ENCODE data around the gene RNF220.
"Not testable (repeated sequence)": the region's sequence is repeated elsewhere in the genome, so short reads cannot be mapped to it uniquely, and the experiment has no call there.

RNF220 gene

DNA sequence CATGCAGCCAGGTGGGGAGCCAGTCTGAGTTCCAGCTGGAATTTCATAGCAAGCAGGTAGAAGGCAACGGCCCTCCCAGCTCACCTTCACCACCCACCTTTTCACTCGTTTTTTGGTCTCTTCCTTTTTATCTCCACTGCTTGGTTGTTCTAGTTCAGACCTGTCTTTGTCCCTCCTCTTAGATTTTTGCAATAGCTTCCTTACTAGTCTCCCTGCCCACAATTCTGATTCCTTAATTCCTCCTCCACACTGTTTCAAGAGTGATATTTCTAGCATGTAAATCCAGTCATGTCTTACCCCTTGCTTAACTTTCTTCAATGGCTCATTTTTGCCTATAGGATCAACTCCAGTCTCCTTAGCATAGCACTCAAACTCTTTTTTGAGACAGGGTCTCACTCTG is 149.7 kb downstream of the RNF220 start:
- no peak overlapping the region for H3K4me3 ChIP-seq (replicated peaks; ENCODE audit: low read depth, low read length)
- no peak for DNase-seq (ENCODE audit: extremely low read depth, low read depth)
- TF ChIP-seq, protein P1, sequence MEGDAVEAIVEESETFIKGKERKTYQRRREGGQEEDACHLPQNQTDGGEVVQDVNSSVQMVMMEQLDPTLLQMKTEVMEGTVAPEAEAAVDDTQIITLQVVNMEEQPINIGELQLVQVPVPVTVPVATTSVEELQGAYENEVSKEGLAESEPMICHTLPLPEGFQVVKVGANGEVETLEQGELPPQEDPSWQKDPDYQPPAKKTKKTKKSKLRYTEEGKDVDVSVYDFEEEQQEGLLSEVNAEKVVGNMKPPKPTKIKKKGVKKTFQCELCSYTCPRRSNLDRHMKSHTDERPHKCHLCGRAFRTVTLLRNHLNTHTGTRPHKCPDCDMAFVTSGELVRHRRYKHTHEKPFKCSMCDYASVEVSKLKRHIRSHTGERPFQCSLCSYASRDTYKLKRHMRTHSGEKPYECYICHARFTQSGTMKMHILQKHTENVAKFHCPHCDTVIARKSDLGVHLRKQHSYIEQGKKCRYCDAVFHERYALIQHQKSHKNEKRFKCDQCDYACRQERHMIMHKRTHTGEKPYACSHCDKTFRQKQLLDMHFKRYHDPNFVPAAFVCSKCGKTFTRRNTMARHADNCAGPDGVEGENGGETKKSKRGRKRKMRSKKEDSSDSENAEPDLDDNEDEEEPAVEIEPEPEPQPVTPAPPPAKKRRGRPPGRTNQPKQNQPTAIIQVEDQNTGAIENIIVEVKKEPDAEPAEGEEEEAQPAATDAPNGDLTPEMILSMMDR (IDR thresholded peaks at IDR 0.05; ENCODE audit: low read depth, low read length, missing control alignments) = no peak

DNA sequence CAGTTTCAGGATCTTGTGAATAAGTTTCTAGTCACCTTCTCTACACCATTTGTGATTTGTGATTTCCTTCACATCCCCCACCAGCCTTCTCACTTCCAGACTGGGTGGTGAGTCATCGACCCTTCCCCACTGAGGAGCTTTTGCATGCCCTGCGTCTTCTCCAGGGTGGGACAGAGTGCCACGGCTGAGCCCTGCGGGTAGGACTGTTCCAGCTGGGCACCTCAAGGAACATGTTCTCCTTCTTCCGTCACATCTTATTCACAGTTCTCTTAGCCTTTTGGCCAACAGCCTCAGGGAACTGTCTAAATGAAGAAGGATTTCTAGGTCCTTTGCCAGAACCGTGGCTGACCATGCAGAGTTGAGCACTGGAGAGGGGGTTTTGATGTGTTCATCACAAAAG is 152.7 kb downstream of the RNF220 start:
- TF ChIP-seq, protein P1 (IDR thresholded peaks at IDR 0.05; ENCODE audit: low read depth, low read length, missing control alignments) = no peak
- no peak overlapping the region for H3K4me3 ChIP-seq (replicated peaks; ENCODE audit: low read depth, low read length)
- DNase-seq (ENCODE audit: extremely low read depth, low read depth) = no peak

DNA sequence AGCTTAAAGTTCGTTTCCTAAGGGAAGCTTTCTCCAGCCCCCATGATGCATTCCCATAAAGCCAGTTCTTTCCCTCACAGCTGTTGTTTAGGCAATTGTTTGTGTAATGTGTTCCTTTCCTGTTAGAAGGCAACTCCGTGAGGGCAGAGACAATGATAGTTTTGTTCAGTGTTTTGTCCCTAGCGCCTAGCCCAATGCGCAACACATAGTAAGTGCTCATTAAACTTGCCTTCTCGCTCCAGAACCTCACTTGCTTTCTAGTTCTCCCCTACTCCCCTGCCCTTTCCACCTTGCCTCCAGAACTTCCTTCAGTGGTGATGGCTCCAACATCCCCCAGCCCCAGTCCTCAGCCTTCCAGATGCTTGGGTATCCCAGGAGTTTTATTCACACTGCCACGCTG is 153.8 kb downstream of the RNF220 start:
- no peak overlapping the region for H3K4me3 ChIP-seq (replicated peaks; ENCODE audit: low read depth, low read length)
- no peak for DNase-seq (ENCODE audit: extremely low read depth, low read depth)
- TF ChIP-seq, protein P1 (IDR thresholded peaks at IDR 0.05; ENCODE audit: low read depth, low read length, missing control alignments) = no peak

DNA sequence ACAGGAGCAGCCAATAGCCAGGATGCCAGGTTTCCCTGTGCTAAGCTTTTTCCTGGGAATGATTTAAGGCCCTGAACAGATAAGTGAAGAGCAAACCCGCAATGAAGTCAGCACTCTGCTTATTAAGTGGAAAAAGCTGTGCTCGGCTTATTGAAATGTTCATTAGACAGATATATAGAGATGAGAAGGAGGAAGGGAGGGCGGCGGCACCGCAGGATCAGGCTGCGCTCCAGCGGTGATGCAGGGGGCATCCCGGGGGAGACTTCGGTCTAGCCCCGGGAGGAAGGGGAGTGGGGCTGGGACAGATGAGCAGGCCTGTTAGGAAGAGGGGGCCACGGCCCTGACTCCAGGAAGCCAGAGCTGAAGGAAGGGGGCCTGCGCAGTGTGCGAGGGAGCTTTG is 154.3 kb downstream of the RNF220 start:
- no peak overlapping the region for H3K4me3 ChIP-seq (replicated peaks; ENCODE audit: low read depth, low read length)
- TF ChIP-seq, protein P1 (IDR thresholded peaks at IDR 0.05; ENCODE audit: low read depth, low read length, missing control alignments) = no peak
- DNase-seq (ENCODE audit: extremely low read depth, low read depth) = no peak

DNA sequence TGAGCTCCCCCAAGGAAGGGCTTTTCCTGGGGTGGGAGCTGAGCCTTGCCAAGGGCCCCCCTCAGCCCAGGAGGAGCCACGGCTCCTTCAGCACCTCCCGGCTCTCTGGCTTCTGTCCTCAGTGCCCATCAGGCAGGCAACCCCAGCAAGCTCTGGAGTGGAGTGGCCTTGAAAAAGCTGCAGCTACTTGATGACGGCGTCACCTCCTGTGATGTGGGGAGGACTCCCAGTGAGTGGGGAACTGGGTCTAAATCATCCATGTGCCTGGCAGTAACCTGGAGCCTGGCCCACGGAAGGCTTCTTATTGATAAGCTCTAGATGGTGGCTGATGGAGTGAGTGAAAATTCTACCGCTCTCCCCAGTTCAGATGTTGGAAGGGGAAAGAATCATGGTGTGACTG is 154.9 kb downstream of the RNF220 start:
- no peak for DNase-seq (ENCODE audit: extremely low read depth, low read depth)
- H3K4me3 ChIP-seq (replicated peaks; ENCODE audit: low read depth, low read length) = no peak overlapping the region
- TF ChIP-seq, protein P1 (IDR thresholded peaks at IDR 0.05; ENCODE audit: low read depth, low read length, missing control alignments) = no peak

DNA sequence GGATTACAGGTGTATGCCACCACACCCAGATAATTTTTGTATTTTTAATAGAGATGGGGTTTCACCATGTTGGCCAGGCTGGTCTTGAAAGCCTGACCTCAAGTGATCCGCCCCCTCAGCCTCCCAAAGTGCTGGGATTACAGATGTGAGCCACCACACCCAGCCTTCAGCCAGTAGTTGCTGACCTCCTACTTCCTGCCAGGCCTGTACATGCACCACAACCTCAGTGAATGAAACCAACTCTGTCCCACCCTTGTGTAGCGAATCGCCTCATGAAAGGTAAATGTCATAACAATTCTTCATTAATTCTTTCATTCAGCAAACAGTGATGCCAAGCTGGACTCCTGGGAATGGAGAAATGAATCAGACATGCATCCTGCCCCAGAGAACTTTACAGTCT is 155.6 kb downstream of the RNF220 start:
- not testable (repeated sequence) for H3K4me3 ChIP-seq (replicated peaks; ENCODE audit: low read depth, low read length); DNase-seq (ENCODE audit: extremely low read depth, low read depth)

DNA sequence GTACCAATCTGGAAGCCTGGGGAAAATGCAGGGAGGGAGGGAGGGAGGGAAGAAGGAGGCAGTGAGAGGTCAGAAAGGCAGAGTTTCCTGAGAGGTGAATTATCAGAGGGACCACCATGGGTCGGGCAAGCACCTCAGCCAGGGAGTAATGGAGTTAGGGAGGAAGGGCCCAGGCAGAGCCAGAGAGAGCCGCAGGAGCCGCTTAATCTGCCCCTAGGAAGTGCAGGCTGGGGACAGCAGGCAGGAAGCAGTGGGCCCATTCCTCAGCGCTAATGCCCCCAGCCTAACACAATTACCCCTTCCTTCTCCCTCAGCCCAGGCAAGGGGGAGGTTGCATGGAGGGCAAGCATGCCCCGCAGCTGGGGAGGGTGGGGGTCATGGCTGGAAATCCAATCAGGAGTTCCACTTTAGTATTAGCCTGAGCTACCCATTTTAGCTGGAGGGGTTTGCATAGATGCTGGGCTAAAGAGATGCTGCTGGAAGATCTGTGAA is 160.2 kb downstream of the RNF220 start:
- no peak overlapping the region for H3K4me3 ChIP-seq (replicated peaks; ENCODE audit: low read depth, low read length)
- no peak for DNase-seq (ENCODE audit: extremely low read depth, low read depth)
- TF ChIP-seq, protein P1 (IDR thresholded peaks at IDR 0.05; ENCODE audit: low read depth, low read length, missing control alignments) = no peak

Data from HFF-Myc (cell line).